GM23338 (cell line): ENCODE measurements around the gene INPP5A.

Experiments
- CREB1 ChIP-seq: fragments of 250-450 bp; sonication (Bioruptor Pico); IDR thresholded peaks from 2 replicates; pipeline ENCODE4 v1.5.0; 2020; ENCODE audit warnings: low read depth, mild to moderate bottlenecking, moderate library complexity
- EZH2 ChIP-seq: fragments of 200-600 bp; sonication (generic); IDR thresholded peaks from one replicate; pipeline ENCODE4 v1.8.0; 2017; ENCODE audit warnings: antibody characterized with exemption, mild to moderate bottlenecking, low read depth; ENCODE audit not compliant: unreplicated experiment
- EZH2phosphoT487 ChIP-seq: fragments of 200-600 bp; sonication (generic); IDR thresholded peaks from one replicate; pipeline ENCODE4 v1.8.1; 2018; ENCODE audit warnings: antibody characterized with exemption; ENCODE audit not compliant: unreplicated experiment
- POLR2AphosphoS5 ChIP-seq: IDR thresholded peaks from 2 replicates; pipeline ENCODE4 v1.6.1; 2016; ENCODE audit warnings: antibody characterized with exemption, low read depth
- TF ChIP-seq, protein P1 (sequence below), 2 experiments: fragments of 200-600 bp in 1 of 2; sonication (generic) in 1 of 2; conservative IDR thresholded peaks; 2 replicates each; pipeline versions ENCODE4 v1.5.1 to v1.6.1; 2016 to 2017; ENCODE audit warnings: antibody characterized with exemption in 2 of 2, low read depth in 2 of 2, mild to moderate bottlenecking in 2 of 2, moderate library complexity in 1 of 2
- TF ChIP-seq, protein P2 (sequence below): IDR thresholded peaks from one replicate; pipeline ENCODE4 v1.6.1; 2018; ENCODE audit warnings: antibody characterized with exemption; ENCODE audit not compliant: unreplicated experiment

DNA sequence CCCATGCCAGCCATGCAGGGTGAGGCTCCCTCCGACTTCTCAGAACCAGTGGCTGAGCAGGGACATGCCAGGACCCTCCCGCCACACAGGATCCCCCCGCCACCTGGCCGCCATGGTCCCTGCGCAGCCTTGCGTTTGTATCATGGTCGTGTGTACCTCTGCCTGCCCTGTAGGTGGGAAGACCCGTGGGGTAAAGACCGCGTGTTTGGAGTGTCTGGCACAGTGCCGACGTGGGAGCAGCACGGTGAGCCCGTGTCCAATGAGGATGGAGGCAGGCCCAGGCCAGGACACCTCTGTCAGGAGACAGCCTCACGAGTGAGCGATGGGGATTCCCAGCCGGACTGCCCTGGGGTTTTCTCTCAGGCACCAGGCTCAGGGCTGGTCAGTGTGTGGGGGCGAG lies 216.5 kb downstream of the INPP5A start:
- TF ChIP-seq CREB1 (CRISPR knock-in tag) (no peak), EZH2phosphoT487 (no peak), EZH2 (no peak), POLR2AphosphoS5 (no peak)
- TF ChIP-seq, protein P1, sequence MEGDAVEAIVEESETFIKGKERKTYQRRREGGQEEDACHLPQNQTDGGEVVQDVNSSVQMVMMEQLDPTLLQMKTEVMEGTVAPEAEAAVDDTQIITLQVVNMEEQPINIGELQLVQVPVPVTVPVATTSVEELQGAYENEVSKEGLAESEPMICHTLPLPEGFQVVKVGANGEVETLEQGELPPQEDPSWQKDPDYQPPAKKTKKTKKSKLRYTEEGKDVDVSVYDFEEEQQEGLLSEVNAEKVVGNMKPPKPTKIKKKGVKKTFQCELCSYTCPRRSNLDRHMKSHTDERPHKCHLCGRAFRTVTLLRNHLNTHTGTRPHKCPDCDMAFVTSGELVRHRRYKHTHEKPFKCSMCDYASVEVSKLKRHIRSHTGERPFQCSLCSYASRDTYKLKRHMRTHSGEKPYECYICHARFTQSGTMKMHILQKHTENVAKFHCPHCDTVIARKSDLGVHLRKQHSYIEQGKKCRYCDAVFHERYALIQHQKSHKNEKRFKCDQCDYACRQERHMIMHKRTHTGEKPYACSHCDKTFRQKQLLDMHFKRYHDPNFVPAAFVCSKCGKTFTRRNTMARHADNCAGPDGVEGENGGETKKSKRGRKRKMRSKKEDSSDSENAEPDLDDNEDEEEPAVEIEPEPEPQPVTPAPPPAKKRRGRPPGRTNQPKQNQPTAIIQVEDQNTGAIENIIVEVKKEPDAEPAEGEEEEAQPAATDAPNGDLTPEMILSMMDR (conservative IDR thresholded peaks at IDR 0.05; ENCODE audit: low read depth in 2 of 2): no peak
- TF ChIP-seq, protein P2, sequence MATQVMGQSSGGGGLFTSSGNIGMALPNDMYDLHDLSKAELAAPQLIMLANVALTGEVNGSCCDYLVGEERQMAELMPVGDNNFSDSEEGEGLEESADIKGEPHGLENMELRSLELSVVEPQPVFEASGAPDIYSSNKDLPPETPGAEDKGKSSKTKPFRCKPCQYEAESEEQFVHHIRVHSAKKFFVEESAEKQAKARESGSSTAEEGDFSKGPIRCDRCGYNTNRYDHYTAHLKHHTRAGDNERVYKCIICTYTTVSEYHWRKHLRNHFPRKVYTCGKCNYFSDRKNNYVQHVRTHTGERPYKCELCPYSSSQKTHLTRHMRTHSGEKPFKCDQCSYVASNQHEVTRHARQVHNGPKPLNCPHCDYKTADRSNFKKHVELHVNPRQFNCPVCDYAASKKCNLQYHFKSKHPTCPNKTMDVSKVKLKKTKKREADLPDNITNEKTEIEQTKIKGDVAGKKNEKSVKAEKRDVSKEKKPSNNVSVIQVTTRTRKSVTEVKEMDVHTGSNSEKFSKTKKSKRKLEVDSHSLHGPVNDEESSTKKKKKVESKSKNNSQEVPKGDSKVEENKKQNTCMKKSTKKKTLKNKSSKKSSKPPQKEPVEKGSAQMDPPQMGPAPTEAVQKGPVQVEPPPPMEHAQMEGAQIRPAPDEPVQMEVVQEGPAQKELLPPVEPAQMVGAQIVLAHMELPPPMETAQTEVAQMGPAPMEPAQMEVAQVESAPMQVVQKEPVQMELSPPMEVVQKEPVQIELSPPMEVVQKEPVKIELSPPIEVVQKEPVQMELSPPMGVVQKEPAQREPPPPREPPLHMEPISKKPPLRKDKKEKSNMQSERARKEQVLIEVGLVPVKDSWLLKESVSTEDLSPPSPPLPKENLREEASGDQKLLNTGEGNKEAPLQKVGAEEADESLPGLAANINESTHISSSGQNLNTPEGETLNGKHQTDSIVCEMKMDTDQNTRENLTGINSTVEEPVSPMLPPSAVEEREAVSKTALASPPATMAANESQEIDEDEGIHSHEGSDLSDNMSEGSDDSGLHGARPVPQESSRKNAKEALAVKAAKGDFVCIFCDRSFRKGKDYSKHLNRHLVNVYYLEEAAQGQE: no peak
